AG10803 (cell line): Measurements from ENCODE around the gene FAM221A.

Experiments
- DNase-seq: peaks from one replicate; pipeline ENCODE4 v3.0.0; 2010; ENCODE audit warnings: low read depth
- H3K4me3 ChIP-seq: 2 replicates; pipeline ENCODE4 v1.5.1; 2011; ENCODE audit warnings: mild to moderate bottlenecking, low read length, control low read depth
- CTCF ChIP-seq: conservative IDR thresholded peaks from 2 replicates; pipeline ENCODE4 v1.5.1; 2011; ENCODE audit warnings: mild to moderate bottlenecking, low read length, control low read depth, inconsistent platforms

Gene FAM221A

GRCh38 chr7:23685731-23686130, 5.7 kb downstream of the FAM221A start:
- TF ChIP-seq CTCF = no peak
- H3K4me3 ChIP-seq = no peak overlapping the region
- no peak for DNase-seq

- no peak for DNase-seq
- no peak overlapping the region for H3K4me3 ChIP-seq
- no peak for TF ChIP-seq CTCF
Observed at GRCh38 chr7:23687011-23687410, 7.0 kb downstream of the FAM221A start.

GRCh38 chr7:23689165-23689564, 9.2 kb downstream of the FAM221A start:
- no peak overlapping the region for H3K4me3 ChIP-seq
- DNase-seq = no peak
- TF ChIP-seq CTCF = no peak

GRCh38 chr7:23691320-23691719, 11.3 kb downstream of the FAM221A start:
- no peak overlapping the region for H3K4me3 ChIP-seq
- peak; percentile 4 for DNase-seq
- TF ChIP-seq CTCF = no peak

GRCh38 chr7:23693224-23693623, 13.2 kb downstream of the FAM221A start:
- TF ChIP-seq CTCF = no peak
- H3K4me3 ChIP-seq = no peak overlapping the region
- no peak for DNase-seq

GRCh38 chr7:23696916-23697441, 17.0 kb downstream of the FAM221A start:
- H3K4me3 ChIP-seq = no peak overlapping the region
- TF ChIP-seq CTCF = peak; percentile 67
- peak; percentile 56 for DNase-seq

- no peak for DNase-seq
- no peak for TF ChIP-seq CTCF
- H3K4me3 ChIP-seq = no peak overlapping the region
Observed at GRCh38 chr7:23698822-23699221, 18.8 kb downstream of the FAM221A start.
